Ishikawa (cell line): ENCODE measurements around the gene GADD45B.

Experiments used
- CEBPB ChIP-seq: IDR thresholded peaks from 2 replicates; pipeline ENCODE4 v1.6.1; 2012
- EGR1 ChIP-seq: IDR thresholded peaks from 2 replicates; pipeline ENCODE4 v1.6.1; 2012
- EP300 ChIP-seq: IDR thresholded peaks from 2 replicates; pipeline ENCODE4 v1.6.1; 2012; ENCODE audit warnings: borderline replicate concordance
- NFIC ChIP-seq: IDR thresholded peaks from 2 replicates; pipeline ENCODE4 v1.6.1; 2012
- RAD21 ChIP-seq: IDR thresholded peaks from 2 replicates; pipeline ENCODE4 v1.6.1; 2012; ENCODE audit warnings: low read depth
- TAF1 ChIP-seq: IDR thresholded peaks from 2 replicates; pipeline ENCODE4 v1.6.1; 2012; ENCODE audit warnings: low read depth, mild to moderate bottlenecking
- TCF12 ChIP-seq: IDR thresholded peaks from 2 replicates; pipeline ENCODE4 v1.6.1; 2012; ENCODE audit warnings: low read depth
- YY1 ChIP-seq: IDR thresholded peaks from 2 replicates; pipeline ENCODE4 v1.6.1; 2012; ENCODE audit warnings: low read depth
- ZBTB7A ChIP-seq: IDR thresholded peaks from 2 replicates; pipeline ENCODE4 v1.6.1; 2012; ENCODE audit warnings: low read depth
- TF ChIP-seq, protein P1 (sequence below): IDR thresholded peaks from 2 replicates; pipeline ENCODE4 v1.6.1; 2012
- TF ChIP-seq, protein P2 (sequence below): IDR thresholded peaks from 2 replicates; pipeline ENCODE4 v1.6.1; 2012; ENCODE audit warnings: low read depth, mild to moderate bottlenecking
- TF ChIP-seq, protein P3 (sequence below): IDR thresholded peaks from 2 replicates; pipeline ENCODE4 v1.6.1; 2012

DNA sequence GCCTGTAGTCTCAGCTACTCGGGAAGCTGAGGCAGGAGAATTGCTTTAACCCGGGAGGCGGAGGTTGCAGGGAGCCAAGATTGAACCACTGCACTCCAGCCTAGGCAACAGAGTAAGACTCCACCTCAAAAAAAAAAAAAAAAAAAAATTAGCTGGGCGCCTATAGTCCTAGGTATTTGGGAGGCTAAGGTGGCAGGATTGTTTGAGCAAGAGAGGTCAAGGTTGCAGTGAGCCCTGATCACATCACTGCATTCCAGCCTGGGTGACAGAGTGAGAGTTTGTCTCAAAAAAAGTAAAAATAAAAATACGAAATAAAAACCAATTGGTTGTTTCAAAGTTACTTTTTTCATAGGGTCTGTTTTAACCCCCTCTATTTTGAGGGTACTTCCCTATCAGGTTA lies 17.9 kb upstream of the GADD45B start:
- TF ChIP-seq, protein P1, sequence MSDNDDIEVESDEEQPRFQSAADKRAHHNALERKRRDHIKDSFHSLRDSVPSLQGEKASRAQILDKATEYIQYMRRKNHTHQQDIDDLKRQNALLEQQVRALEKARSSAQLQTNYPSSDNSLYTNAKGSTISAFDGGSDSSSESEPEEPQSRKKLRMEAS: no peak
- TF ChIP-seq EGR1: no peak
- no peak for TF ChIP-seq TCF12
- no peak for TF ChIP-seq RAD21
- TF ChIP-seq EP300: no peak
- TF ChIP-seq, protein P2, sequence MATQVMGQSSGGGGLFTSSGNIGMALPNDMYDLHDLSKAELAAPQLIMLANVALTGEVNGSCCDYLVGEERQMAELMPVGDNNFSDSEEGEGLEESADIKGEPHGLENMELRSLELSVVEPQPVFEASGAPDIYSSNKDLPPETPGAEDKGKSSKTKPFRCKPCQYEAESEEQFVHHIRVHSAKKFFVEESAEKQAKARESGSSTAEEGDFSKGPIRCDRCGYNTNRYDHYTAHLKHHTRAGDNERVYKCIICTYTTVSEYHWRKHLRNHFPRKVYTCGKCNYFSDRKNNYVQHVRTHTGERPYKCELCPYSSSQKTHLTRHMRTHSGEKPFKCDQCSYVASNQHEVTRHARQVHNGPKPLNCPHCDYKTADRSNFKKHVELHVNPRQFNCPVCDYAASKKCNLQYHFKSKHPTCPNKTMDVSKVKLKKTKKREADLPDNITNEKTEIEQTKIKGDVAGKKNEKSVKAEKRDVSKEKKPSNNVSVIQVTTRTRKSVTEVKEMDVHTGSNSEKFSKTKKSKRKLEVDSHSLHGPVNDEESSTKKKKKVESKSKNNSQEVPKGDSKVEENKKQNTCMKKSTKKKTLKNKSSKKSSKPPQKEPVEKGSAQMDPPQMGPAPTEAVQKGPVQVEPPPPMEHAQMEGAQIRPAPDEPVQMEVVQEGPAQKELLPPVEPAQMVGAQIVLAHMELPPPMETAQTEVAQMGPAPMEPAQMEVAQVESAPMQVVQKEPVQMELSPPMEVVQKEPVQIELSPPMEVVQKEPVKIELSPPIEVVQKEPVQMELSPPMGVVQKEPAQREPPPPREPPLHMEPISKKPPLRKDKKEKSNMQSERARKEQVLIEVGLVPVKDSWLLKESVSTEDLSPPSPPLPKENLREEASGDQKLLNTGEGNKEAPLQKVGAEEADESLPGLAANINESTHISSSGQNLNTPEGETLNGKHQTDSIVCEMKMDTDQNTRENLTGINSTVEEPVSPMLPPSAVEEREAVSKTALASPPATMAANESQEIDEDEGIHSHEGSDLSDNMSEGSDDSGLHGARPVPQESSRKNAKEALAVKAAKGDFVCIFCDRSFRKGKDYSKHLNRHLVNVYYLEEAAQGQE: no peak
- no peak for TF ChIP-seq NFIC
- no peak for TF ChIP-seq CEBPB
- TF ChIP-seq, protein P3, sequence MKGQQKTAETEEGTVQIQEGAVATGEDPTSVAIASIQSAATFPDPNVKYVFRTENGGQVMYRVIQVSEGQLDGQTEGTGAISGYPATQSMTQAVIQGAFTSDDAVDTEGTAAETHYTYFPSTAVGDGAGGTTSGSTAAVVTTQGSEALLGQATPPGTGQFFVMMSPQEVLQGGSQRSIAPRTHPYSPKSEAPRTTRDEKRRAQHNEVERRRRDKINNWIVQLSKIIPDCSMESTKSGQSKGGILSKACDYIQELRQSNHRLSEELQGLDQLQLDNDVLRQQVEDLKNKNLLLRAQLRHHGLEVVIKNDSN: no peak
- no peak for TF ChIP-seq TAF1
- TF ChIP-seq ZBTB7A: no peak
- no peak for TF ChIP-seq YY1
